GM18502 (cell line): ENCODE data around the gene MYO1E.
A peak's percentile ranks its signal among the peaks of the same experiment; 100 is the strongest.

ENCODE experiments used
- ATAC-seq: cut with Tn5 transposase; IDR thresholded peaks from one replicate; pipeline ENCODE4 v1.9.1; 2021; ENCODE audit warnings: mild to moderate bottlenecking; ENCODE audit not compliant: unreplicated experiment, poor library complexity

Gene MYO1E

DNA sequence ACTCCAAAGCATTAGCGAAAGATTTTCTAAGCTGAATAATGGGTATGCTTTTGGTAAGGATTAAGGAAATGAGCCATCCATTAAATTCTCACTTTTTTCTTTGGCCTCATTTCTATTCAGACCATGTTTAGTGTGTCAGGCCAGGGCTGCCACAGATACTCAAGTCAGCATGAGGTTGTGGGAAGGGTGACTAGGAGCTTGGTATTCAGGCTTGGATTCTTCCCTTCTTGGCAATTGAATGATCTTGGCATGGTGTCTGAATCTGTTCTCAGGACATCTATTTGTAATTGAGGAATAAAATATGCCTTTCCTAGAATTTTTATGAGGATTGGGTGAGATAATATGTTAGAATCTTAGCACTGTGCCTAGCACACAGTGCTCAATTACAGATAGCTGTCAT, 256.5 kb downstream of the MYO1E start:
- ATAC-seq, result no peak

- no peak for ATAC-seq
Measured at GRCh38 chr15:59115047-59115446, 257.6 kb downstream of the MYO1E start.

DNA sequence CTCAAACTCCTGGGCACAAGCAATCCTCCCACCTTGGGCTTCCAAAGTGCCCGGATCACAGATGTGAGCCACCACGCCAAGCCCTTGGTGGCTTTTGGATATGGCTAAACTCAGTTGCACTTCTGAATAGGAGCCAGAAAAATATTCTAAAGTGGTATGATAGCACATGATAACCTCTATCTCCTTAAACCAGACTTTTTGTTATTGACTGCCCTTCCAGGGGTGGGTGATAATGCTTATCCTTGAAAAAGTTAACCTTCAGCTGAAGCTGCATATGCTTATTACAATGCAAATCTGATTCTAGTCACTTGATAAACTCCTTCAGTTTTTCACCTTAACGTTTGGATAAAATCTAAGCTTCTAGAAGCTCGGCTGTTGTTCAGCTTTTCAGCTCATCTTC, 261.4 kb downstream of the MYO1E start:
- ATAC-seq, result no peak

DNA sequence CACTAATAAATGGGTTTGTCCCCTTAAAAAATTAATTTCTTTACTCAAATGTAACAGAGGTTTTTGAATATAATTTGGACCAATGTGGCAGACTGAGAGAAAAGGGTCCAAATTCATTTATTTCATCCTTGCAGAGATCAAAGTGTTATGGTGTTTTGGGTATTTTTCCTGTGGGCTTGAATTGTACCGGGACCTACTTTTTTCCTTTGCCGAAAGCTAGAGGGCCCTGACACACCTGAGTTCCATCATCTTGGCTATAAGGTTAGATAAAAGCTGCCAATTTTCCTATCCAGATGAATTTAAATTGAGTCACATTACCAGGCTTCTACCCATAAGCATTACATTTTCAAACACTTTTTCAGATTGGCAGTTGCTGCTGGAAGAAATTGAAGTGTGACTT, 266.8 kb downstream of the MYO1E start:
- ATAC-seq, result no peak

- ATAC-seq, result peak; percentile 96
Measured at GRCh38 chr15:59104912-59105732, 267.5 kb downstream of the MYO1E start, which contains the start of gene CCNB2. Gene CCNB2 (plus strand): TSS chr15:59105146. CDS start chr15:59105269, 123 bp downstream.

DNA sequence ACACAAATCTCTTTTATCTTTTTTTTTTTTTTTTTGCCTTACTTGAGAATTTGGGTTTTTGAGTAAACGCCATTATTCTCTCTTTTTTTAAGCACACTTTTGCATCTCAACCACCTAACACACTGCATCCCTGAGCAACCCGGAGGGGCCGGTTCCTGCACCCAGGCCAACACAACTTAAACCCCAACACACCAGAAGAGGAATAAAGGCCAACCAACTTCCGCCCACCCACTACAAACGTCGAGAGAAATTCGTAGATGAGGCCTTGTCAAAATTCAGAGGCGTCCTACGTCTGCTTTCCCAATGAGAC, 268.1 kb downstream of the MYO1E start:
- ATAC-seq, result no peak

DNA sequence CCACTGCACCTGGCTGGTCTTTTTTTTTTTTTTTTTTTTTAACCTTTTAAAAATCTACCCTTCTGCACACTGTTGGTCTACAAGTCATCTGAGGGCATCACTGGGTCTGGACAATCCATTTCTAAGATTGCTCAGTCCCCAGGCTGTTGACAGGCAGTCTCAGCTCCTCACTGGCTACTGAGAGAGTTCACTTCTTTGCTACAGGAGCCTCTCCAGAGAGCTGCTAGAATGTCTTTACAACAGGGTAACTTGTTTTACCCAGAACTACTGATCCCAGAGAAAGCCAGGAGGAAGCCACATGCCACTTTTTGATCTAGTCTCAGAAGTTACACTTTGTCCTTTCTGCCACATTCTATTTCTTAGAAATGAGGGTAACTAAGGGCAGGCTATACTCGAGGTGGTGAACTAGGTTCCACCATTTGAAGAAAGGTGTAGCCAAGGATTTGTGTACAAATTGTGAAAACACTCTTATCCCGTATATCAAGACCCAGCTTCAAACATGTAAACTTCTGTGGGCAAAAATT, 273.4 kb downstream of the MYO1E start:
- ATAC-seq, result no peak

DNA sequence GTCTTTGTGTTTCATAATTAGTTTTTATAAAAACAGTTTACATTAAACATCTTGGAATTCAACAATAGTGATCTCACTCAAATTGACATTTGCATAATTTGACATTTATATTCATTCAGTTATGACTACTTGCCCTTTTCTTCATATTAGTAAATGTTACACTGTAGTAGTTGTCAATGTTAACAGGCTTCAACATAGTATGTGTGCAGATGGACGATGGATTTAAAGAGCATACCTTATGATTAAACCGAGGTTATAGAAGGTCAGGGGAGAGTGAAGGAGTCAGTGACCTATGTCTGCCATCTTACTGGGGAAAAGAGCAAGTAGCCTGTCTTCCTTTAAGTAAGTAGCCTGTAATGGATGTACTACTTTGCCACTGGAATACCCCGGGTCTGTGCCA, 276.2 kb downstream of the MYO1E start:
- ATAC-seq, result no peak

- ATAC-seq, result no peak
Measured at GRCh38 chr15:59094077-59094476, 278.6 kb downstream of the MYO1E start.

DNA sequence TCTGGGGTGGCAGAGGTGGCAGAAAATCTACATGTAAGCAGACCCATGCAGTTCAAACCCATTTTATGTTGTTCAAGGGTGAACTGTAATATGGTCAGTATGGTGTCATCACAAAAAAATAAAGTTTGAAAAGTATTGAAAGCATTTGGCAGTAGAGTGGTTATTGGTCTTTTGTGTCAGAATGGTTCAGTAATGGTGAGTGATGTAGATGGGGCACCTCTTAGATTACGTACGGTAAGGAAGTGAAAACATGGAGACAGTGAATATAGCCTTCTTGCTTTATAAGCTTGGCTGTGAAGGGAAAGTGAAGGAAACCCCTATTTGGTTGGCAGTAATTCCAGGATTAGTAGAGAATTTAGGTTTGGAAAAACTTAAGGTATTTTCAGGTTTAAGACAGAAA, 284.9 kb downstream of the MYO1E start:
- no peak for ATAC-seq
